ENCODE data around the gene COX8A. TPM values are rescaled to one million over a fixed set of nuclear protein-coding genes. Genes with fewer than 3 reads are reported as not detected.

Gene COX8A
- total RNA-seq, 1 donor from 2014 or later = 218 TPM

DNA sequence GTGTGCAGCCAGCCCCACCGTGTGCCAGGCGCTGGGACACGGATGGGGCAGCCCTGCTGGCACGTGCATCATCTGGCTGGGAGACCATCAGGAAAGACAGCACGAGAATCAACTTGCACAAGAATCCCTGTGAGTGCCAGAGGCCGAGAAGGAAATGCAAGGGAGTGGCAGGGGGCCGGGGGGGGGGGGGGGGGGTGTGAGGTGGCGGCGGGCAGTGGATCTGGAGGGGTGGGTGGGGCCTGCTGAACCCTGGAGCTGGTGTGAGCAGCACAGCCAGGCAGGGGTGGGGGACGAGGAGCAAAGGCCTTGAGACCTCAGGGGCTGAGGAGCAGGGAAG is 47.3 kb downstream of the COX8A start:
- DNase-seq = no peak

DNA sequence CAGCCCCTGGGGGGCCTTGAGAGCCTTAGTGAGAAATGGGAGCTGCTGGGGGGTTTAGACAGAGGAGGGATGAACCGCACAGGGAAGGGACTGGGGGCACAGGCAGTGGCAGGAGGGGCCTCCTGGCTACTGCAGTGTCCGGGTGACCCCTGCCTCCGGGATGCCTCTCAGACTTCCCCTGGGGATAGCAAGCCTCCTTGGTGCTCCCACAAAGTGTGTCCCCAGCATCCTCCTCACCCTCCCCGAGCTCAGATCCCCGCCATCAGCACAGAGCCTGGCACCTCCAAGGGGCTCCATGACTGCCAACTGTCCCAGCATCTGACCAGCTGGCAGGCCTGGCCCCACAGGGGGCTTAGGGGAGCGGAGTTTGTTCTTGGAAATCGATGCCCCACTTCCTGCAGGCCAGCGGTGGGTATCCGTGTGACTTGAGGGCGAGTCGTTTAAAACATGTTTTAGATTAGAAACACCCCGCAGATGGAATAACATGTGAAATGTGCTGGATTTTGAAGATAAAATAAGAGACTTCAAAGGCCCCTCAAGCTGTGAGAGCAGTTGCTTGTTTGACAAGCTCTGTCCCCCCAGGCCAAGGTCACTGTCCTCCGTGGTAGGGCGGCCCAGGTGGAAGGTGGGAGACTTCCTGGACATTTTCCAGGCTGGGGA is 47.8 kb downstream of the COX8A start:
- DNase-seq = no peak

DNA sequence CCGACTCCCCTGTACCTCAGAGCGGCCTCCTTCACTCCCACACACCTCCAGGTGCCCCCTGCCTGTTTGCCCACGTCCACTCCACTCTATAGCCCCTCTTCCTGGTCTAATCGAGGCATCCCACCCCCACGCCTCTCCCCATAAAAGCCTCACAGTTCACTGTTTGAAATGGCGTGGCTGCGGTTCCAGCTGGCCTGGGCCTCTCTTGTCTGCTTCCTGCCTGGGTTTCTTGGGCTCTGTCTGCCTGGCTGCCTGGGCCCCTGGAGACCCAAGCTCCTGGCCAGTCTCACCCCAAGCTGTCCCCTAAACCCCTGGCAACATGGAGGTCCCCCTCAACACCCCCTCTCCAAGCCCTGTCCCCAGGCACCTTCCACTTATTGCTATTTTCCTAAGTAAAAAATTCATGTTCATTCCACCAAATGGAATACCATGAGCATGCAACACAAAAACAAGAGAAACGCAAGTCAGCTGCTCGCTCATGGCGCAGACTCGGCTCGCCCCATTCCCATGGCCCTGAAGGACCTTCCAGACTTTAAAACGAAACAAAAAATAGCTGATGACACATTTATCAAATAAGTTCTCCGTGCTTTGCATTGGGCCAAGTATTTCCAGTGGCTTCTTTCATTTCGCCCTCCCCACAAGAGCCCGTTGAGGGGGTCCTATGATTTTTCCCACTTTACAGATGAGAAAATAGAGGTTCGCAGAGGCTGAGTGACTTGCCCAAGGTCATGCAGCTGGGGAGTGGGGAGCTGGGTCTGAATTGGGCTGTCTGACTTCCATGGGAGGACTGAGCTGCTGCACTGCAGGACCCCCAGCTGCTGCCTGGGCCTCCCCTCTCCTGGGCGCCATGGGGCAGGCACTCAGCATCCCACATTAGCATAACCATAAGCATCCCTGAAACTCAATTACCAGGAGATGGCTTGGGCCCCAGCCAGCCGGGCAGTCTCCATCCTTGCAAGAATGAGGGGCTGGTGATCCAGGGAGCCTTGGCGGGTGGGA is 49.6 kb downstream of the COX8A start:
- DNase-seq = no peak

DNA sequence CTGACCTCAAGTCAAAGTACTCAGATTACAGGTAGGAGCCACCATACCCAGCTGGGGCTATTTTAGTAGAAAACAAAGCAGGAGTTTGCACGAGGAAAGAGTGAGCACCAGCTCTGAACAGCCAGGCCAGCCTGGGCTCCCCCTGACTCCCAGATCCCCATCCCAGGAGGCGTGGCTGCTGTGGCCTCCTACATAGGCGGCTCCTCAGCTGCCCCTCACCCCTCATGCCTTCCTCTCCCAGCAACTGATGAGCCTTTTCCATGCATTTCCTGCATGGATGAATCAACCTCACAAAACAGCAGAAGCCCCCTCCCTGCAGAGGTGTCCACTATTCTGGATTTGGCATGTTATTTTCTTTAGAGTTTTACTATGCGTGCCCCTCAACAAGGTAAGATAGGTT is 50.8 kb downstream of the COX8A start:
- no peak for DNase-seq

Small RNA genes lying within 50 kb of the gene (small RNA-seq; reads per million reads assigned to genes)
- not detected for gene RNU6-45P (ENCODE audit: low replicate concordance)

Other genes starting within 250 kb of the COX8A start
- 12.8 TPM for gene ZFTA, start 205.8 kb upstream of the COX8A start, total RNA-seq
- gene SPINDOC, start 161.2 kb upstream of the COX8A start, total RNA-seq = 5.3 TPM
- 16.9 TPM for gene MARK2, start 135.5 kb upstream of the COX8A start, total RNA-seq
- 2.1 TPM for gene RCOR2, start 57.5 kb upstream of the COX8A start, total RNA-seq
- gene NAA40, start 35.6 kb upstream of the COX8A start, total RNA-seq = 7.7 TPM
- gene OTUB1, start 11.8 kb downstream of the COX8A start, total RNA-seq = 29.2 TPM
- 1.6 TPM for gene FLRT1, start 61.3 kb downstream of the COX8A start, total RNA-seq
- gene MACROD1, start 191.5 kb downstream of the COX8A start, total RNA-seq = 23.1 TPM
- 67.6 TPM for gene STIP1, start 211.6 kb downstream of the COX8A start, total RNA-seq
- 7.2 TPM for gene FERMT3, start 232.1 kb downstream of the COX8A start, total RNA-seq